Spleen (tissue), 11 donors: ENCODE data around the gene HINFP. TPM values are rescaled to one million over a fixed set of nuclear protein-coding genes. Genes with fewer than 3 reads are reported as not detected.
A peak's percentile ranks its signal among the peaks of the same experiment; 100 is the strongest.
"Not testable (repeated sequence)": the region's sequence is repeated elsewhere in the genome, so short reads cannot be mapped to it uniquely, and the experiment has no call there.

ENCODE experiments used
- DNase-seq: peaks from one replicate; pipeline ENCODE4 v3.0.0-alpha.2; 2020
- H3K27ac ChIP-seq, 8 donors: fragments of 200-600 bp; sonication (generic) in 7 of 8; 1 replicate in 4 of 8; 2 replicates in 4 of 8; pipeline versions ENCODE4 v1.5.0 to v1.8.0; 2016 to 2021; ENCODE audit warnings: inconsistent platforms in 4 of 8, mild to moderate bottlenecking in 4 of 8, moderate library complexity in 1 of 8
- H3K27me3 ChIP-seq, 7 donors: fragments of 200-600 bp; sonication (generic) in 6 of 7; replicated peaks in 1 of 7; 1 replicate in 4 of 7; 2 replicates in 3 of 7; pipeline versions ENCODE4 v1.5.0 to v1.8.0; 2016 to 2021; ENCODE audit warnings: inconsistent platforms in 3 of 7, mild to moderate bottlenecking in 1 of 7
- H3K36me3 ChIP-seq, 6 donors: fragments of 200-600 bp; sonication (generic) in 5 of 6; 1 replicate in 4 of 6; 2 replicates in 2 of 6; pipeline versions ENCODE4 v1.5.0 to v1.8.0; 2016 to 2021; ENCODE audit warnings: inconsistent platforms in 2 of 6
- H3K4me1 ChIP-seq, 6 donors: fragments of 200-600 bp; sonication (generic) in 5 of 6; 1 replicate in 3 of 6; 2 replicates in 3 of 6; pipeline versions ENCODE4 v1.5.0 to v1.8.0; 2016 to 2021; ENCODE audit warnings: inconsistent platforms in 3 of 6
- H3K4me3 ChIP-seq, 8 donors: fragments of 200-600 bp; sonication (generic) in 7 of 8; 1 replicate in 4 of 8; 2 replicates in 4 of 8; pipeline versions ENCODE4 v1.5.0 to v1.8.0; 2016 to 2021; ENCODE audit warnings: inconsistent platforms in 4 of 8, mild to moderate bottlenecking in 4 of 8, moderate library complexity in 2 of 8
- H3K9me3 ChIP-seq, 8 donors: fragments of 200-600 bp; sonication (generic) in 7 of 8; 1 replicate in 4 of 8; 2 replicates in 4 of 8; pipeline versions ENCODE4 v1.5.0 to v1.8.0; 2016 to 2021; ENCODE audit warnings: inconsistent platforms in 4 of 8
- POLR2A ChIP-seq, 3 donors: fragments of 450-650 bp; IDR thresholded peaks; one replicate each; pipeline ENCODE4 v1.5.1; 2017; ENCODE audit warnings: antibody characterized with exemption in 3 of 3, mild to moderate bottlenecking in 1 of 3
- POLR2AphosphoS5 ChIP-seq, 3 donors: sonication (generic); formaldehyde crosslinking; IDR thresholded peaks; one replicate each; pipeline ENCODE4 v1.5.1; 2017; ENCODE audit warnings: antibody characterized with exemption in 3 of 3
- WGBS, 5 donors: extraction: QIAGEN DNeasy Blood & Tissue Kit in 3 of 5; methylation state at CpG; one replicate each; pipeline versions ENCODE4 v1.1.5 to v1.1.7; 2013 to 2018; 5-methylcytosine and 5-hydroxymethylcytosine counted together
- intact Hi-C: fragments of 100-400 bp; cut with DNase I; formaldehyde crosslinking; loops from one replicate; pipeline ENCODE4 v1.15.0; 2023; ENCODE audit warnings: low total_unique reads
- polyA plus RNA-seq, 3 donors: library from polyadenylated mRNA; stranded (reverse); fragments of 200-250 nt; gene quantifications; one replicate each; pipeline ENCODE4 v1.2.1, GENCODE V29; 2013
- total RNA-seq, 7 donors: library from RNA; depleted of rRNA in 3 of 7; stranded (reverse); fragments of >200 nt in 3 of 7; fragmentation: NEBNext Ultra II Directional in 4 of 7; extraction: Animal tissue kit (Norgen Biotek cat#: 25700) in 4 of 7; gene quantifications; one replicate each; pipeline versions ENCODE4 v1.1.0 to v1.2.1, GENCODE V29; 2016 to 2021
- TF ChIP-seq, protein P1 (sequence below), 11 experiments: fragments of 200-600 bp in 7 of 11; fragments of 450-650 bp in 4 of 11; sonication (generic) in 4 of 11; IDR thresholded peaks in 8 of 11; conservative IDR thresholded peaks in 3 of 11; 1 replicate in 7 of 11; 2 replicates in 4 of 11; pipeline versions ENCODE4 v1.4.0 to v1.8.0; 2016 to 2021; ENCODE audit warnings: antibody characterized with exemption in 11 of 11, inconsistent platforms in 4 of 11, mild to moderate bottlenecking in 1 of 11
- donor health status: healthy with polysubstance abuse.
- donor health status: DM: no; HTN: no; CAD: no; lungs with moderate emphysema.
- donor health status: DM: no; HTN: no; CAD: no.
- donor health status: Bipolar disorder and iron deficiency.
- donor health status: healthy.
- donor health status: DM: no; HTN: no; CAD: no.
- donor health status: DM: yes; HTN: yes; CAD: no.

The HINFP gene
- total and polyA plus RNA-seq, 10 donors: 12.8 to 40.7 (median 33.0) TPM

DNA sequence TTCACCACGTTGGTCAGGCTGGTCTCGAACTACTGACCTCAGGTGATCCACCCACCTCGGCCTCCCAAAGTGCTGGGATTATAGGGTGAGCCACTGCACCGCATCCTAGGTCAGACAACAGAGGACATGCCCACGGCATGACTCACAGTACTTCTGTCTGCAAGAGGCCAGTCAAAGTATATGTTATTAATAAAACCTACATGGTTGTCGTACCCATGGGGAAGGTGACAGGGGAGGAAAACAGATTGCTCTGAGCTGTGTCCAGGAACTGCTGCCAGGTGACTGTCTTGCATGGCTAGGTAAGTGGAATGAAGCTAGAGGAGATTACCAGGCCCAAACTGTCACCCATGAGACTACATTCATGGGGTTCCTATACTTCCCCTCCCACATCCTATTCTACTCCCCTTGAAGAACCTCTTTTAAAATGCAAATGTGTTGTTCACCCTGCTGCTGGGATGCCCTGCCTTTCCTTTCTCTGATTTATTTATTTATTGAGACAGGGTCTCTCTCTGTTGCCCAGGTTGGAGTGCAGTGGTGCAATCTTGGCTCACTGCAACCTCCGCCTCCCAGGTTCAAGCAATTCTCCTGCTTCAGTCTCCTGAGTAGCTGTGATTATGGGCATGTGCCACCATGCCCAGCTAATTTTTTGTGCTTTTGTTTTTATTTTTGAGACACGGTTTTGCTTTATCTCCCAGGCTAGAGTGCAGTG lies 45.1 kb downstream of the HINFP start:
- intact Hi-C loops: no loop called here
- Histone ChIP-seq H3K36me3 (peaks cover 0 to 3% (median 0%) of the 10 kb centered on the region in 6 donors), H3K27ac (no peak overlapping the region), H3K27me3 (no peaks in the 10 kb centered on the region), H3K4me1 (peaks cover 3 to 20% (median 11%) of the 10 kb centered on the region in 6 donors), H3K9me3 (no peaks in the 10 kb centered on the region), H3K4me3 (no peak overlapping the region)
- no peak for DNase-seq
- 75 to 88% (median 84%) methylated on average over 5 to 8 of the region's 8 CpGs for WGBS, 5 donors
- TF ChIP-seq POLR2A (IDR thresholded peaks at IDR 0.05) (no peak), POLR2AphosphoS5 (IDR thresholded peaks at IDR 0.05) (no peak)
- TF ChIP-seq, protein P1, sequence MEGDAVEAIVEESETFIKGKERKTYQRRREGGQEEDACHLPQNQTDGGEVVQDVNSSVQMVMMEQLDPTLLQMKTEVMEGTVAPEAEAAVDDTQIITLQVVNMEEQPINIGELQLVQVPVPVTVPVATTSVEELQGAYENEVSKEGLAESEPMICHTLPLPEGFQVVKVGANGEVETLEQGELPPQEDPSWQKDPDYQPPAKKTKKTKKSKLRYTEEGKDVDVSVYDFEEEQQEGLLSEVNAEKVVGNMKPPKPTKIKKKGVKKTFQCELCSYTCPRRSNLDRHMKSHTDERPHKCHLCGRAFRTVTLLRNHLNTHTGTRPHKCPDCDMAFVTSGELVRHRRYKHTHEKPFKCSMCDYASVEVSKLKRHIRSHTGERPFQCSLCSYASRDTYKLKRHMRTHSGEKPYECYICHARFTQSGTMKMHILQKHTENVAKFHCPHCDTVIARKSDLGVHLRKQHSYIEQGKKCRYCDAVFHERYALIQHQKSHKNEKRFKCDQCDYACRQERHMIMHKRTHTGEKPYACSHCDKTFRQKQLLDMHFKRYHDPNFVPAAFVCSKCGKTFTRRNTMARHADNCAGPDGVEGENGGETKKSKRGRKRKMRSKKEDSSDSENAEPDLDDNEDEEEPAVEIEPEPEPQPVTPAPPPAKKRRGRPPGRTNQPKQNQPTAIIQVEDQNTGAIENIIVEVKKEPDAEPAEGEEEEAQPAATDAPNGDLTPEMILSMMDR (IDR thresholded peaks at IDR 0.05 in 8 of 11, conservative IDR thresholded peaks at IDR 0.05 in 3 of 11): no peak

DNA sequence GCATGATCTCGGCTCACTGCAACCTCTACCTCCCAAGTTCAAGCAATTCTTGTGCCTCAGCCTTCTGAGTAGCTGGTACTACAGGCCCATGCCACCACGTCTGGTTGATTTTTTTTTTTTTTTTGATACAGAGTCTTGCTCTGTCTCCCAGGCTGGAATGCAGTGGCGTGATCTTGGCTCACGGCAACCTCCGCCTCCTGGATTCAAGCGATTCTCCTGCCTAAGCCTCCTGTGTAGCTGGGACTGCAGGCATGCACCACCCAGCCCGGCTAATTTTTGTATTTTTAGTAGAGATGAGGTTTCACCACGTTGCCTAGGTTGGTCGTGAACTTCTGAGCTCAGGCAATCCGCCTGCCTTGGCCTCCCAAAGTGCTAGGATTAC lies 45.7 kb downstream of the HINFP start:
- H3K36me3 ChIP-seq, intact Hi-C loops, H3K4me3 ChIP-seq, DNase-seq, H3K27ac ChIP-seq, H3K9me3 ChIP-seq, H3K27me3 ChIP-seq: not testable (repeated sequence)
- 87 to 92% (median 91%) methylated on average over 10 of the region's 10 CpGs for WGBS, 5 donors
- H3K4me1 ChIP-seq: peaks cover 3 to 22% (median 13%) of the 10 kb centered on the region in 6 donors

DNA sequence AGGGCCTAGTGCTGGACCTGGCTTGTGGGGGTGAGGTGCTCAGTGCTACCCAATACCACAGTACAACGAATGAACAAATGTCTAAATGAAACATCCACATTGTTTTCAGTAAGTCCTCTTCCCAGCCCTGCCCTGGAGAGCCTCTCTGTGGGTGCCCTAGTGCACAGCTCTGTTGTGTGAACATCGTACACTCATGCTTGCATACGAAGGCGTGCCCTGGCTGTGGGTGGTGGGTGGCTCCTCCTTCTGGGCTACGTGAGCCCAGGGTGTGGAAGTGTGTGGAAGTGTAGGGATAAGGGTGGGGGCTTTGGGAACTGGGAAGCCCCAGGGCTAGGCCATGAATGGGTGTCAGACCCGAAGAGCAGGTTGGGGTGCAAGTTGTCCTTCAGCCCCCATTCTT lies 46.6 kb downstream of the HINFP start:
- peaks cover 3 to 31% (median 17%) of the 10 kb centered on the region in 6 donors for H3K4me1 ChIP-seq
- no peaks in the 10 kb centered on the region for H3K9me3 ChIP-seq
- no peak for DNase-seq
- TF ChIP-seq POLR2AphosphoS5 (IDR thresholded peaks at IDR 0.05) (no peak), POLR2A (IDR thresholded peaks at IDR 0.05) (no peak)
- TF ChIP-seq, protein P1 (IDR thresholded peaks at IDR 0.05 in 8 of 11, conservative IDR thresholded peaks at IDR 0.05 in 3 of 11): no peak
- H3K27ac ChIP-seq: peak overlapping the region in 7 of 8 donors; percentile 91 to 99 (median 95)
- no peaks in the 10 kb centered on the region for H3K27me3 ChIP-seq
- H3K36me3 ChIP-seq: peaks cover 0 to 10% (median 0%) of the 10 kb centered on the region in 6 donors
- intact Hi-C loops: no loop called here
- peak overlapping the region in 1 of 8 donors; percentile 94 for H3K4me3 ChIP-seq
- WGBS, 5 donors: 68 to 81% (median 73%) methylated on average over 6 of the region's 6 CpGs

DNA sequence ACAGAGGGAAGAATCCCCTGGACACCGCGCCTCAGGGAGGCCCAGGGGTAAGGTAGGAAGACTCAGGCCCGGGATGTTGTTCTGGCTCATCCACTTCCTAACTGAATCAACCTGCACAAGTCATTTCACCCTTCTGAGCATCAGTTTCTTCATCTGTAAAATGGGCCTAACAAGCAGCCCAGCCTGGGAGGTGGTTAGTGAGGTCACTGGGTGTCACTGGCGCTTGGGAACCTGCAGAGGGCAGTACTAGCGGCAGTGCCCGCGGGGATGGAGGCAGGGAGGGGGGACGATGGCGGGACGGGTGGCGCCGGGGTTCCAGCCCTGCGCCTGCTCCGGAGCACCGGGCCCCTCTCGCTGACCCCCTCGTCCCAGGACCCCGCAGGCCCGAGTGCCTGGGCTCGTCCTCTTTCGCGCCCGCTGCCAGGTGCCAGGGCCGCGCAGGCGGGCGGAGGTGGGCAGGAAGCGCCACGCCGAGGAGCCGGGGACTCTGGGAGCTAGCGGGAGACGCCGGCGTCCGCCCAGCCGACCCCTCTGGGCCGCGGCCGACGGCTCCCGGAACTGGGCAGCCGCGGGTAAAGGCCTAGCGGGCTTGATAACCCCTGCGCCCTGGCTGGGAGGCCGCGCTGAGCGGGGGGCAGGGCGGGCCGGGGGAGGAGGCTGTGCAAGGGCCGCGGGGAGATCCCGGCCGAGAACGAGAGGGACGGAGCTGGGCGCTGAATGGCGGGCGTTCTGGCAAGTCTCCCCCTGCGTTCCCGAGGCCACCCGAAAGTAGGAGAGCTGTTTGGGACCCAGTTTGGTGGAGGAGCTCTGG lies 47.3 kb downstream of the HINFP start, which contains the start of gene NLRX1:
NLRX1 (plus strand) TSS at position 255 of the 811 bp plus-strand sequence. CDS start 2,679 bp downstream, outside the sequence.
- Histone ChIP-seq H3K9me3 (no peaks in the 10 kb centered on the region), H3K36me3 (peaks cover 0 to 18% (median 4%) of the 10 kb centered on the region in 6 donors), H3K4me3 (peak within 1 kb of the TSS; percentile 62 to 94 (median 76)), H3K27ac (peak within 1 kb of the TSS; percentile 87 to 99 (median 94)), H3K27me3 (no peaks in the 10 kb centered on the region), H3K4me1 (peaks cover 3 to 32% (median 17%) of the 10 kb centered on the region in 6 donors)
- peak in 1 of 3 donors; percentile 66 for TF ChIP-seq POLR2A (IDR thresholded peaks at IDR 0.05)
- TF ChIP-seq, protein P1 (IDR thresholded peaks at IDR 0.05 in 8 of 11, conservative IDR thresholded peaks at IDR 0.05 in 3 of 11): peak; percentile 82 to 98 (median 94)
- TF ChIP-seq POLR2AphosphoS5 (IDR thresholded peaks at IDR 0.05): peak; percentile 88 to 90 (median 89)
- intact Hi-C loops: no loop called here
- peak; percentile 97 for DNase-seq
- 2 to 9% (median 4%) methylated on average over 20 to 63 of the region's 63 CpGs for WGBS, 5 donors
